Measurements from ENCODE around the gene NPB.

The NPB gene

DNA sequence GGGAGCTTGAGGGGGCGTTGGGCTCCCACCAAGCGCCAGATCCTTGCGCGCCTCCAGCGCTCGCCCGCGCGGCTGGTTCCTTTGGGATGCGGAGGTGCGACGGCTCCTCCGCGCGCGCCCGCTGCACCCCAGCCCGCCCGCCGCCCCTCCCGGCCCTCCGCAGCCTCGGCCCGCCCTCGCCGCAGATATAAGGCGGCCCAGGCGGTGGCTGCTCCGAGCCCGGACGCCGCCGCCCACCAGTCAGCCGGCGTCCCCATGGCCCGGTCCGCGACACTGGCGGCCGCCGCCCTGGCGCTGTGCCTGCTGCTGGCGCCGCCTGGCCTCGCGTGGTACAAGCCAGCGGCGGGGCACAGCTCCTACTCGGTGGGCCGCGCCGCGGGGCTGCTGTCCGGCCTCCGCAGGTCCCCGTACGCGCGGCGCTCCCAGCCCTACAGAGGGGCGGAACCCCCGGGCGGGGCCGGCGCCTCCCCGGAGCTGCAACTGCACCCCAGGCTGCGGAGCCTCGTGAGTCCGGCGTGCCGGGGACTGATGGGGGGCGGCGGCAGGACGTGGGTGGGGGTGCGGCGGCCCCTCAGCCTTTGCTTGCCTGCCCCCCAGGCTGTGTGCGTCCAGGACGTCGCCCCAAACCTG lies at the start of gene NPB:
Gene NPB, plus strand, starts transcription at position 216 of the 630 bp plus-strand sequence. Its CDS starts 40 bp downstream, at position 256.
- DNase-seq (ENCODE audit: low spot score) = no peak

DNA sequence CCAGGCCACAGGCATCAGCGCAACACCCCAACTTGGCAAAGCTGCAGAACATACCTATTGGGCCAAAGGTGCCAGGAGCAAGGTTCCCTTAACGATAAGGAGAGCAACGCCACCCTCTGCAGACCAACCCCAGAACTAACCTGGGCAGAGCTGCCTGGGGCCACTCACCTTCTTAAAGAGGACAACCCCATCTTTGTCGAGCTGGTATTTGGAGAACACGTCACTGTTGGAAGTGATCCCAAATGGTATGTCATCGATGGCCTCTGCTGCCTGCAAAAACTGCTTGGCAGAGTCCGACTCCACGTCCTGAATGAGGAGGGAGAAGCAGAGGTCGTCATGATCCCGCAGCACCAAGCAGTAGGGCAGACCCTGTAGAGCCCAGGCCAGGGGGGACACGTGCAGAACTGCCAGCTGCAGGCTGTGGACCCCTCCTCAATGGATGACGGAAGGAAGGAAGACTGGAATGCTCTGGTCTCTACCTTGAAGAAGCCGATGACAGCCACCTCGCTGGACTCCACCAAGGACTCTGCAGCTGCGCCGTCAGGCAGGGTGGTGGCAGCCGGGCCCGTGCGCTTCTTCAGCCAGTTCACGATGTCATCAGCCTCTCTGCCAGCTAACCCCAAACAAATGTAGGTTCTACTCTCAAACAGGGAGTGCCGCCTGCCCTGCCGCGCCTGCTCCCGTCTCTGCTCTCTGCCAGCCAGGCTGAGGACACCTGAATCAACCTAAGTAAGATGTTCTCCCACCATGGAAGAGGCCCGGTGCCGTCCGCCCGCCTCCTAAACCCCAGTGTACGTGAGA lies 46.9 kb upstream of the NPB start:
- DNase-seq (ENCODE audit: low spot score) = no peak

DNA sequence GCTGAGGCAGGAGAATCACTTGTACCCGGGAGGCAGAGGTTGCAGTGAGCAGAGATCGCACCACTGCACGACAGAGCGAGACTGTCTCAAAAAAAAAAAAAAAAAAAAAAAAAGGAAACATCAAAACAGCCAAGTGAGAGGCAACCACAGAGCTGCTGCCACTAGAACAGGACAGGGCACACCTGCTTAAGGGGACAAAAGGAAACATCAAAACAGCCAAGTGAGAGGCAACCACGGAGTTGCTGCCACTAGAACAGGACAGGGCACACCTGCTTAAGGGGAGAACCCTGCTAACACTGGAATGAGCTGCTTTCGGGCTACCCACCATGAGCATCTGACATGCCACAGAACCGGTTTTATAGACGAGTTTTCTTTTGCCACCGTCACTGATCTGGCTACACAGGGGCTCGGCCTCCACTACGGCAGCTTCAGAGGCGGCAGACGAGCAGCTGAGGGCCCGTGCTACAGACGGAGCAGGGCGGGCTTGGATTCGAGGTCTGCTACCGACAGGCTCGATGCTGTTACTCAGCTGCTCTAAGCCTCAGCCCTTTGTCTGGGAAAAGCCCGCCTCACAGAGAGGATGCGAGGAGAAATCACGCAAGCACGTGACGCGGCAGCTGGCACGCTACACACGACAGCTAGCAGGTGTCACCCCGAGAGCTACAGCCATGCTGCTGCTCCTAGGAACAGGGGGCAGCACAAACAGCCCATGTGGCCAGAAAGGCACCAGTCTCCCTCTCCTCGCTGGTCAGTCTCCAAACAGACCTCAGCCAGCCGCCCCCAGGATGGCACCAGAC lies 43.7 kb upstream of the NPB start:
- DNase-seq (ENCODE audit: low spot score) = no peak

DNA sequence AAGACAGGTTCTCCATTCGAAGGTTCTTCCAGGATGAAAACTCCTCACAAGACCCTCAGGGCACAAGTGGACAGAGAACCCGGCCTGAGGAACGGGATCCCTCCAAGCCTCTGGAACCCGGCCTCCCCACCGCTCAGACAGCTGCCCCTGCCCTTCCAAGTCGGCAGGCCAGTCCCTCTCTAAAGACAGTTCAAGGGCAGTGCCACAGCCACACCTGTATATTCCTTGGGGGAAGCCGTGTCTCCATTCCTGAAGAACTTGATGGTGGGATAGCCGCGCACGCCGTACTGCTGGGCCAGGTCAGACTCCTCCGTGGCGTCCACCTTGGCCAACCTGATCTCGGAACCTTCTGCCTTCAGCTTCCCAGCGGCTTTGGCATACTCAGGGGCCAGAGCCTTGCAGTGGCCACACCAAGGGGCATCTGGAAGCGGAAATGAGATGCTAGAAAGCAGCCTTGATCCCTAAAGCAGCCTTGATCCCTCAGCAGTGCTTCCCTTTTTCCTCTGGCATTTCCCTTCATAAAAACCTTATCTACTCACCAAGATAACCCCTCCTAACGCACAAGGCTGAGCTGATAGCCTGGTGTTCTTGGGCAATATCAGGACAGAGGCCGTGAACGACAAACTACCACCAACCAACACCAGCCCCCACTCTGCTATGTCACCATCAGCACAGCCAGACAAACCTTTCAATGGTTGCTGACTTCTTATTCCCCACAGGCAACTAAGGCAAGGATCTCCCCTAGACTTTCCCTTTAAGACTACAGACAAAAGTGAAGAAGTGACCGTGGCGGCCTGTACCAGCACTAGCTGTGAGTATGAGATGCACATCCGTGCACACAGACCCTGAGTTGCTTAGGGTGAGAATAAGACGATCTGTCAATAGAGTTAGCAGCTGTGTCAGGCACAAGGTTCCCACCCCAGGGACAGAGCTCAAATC lies 42.8 kb upstream of the NPB start:
- no peak for DNase-seq (ENCODE audit: low spot score)

DNA sequence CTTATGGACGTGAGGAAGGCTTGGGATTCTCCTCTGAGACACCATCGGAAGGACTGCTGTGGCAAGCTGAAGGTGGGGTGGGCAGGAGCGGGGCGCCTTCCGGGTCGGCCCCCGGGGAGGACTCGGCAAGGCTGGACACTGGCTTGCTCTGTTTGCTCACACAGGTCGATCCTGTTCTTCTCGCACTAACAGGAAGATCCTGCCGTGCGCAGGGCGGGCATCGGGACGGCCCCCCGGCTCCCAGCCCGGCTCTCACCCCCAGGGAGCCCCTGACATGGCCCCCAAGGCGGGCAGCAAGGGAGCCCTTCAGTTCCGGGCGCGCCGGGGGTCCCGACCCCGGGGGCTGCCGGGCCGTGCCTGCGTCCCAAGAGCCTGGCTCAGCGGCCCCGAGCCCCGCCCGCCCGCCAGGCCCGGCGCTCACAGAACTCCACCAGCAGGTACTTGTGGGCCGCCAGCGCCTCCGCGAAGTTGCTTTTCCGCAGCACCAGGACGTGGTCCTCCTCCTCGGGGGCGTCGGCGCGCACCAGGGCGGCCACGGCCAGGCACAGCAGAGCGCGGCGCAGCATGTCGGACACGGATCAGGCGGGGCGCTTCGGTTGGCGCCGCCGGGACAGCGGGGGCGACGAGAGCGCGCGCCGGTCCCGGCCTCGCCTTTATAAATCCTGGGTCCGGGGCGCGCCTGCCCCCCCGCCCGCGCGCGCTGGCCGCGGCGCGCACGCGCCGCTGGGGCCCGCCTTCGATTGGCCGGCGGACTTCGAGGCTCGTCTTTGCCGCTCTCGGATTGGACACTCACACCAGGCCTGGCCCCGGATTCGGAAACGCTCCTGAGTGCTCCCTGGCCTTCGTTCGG lies 41.9 kb upstream of the NPB start, which contains the start of gene P4HB:
Gene P4HB, minus strand, starts transcription at position 630 of the 850 bp plus-strand sequence. Its CDS starts 64 bp downstream, at position 566.
- no peak for DNase-seq (ENCODE audit: low spot score)

DNA sequence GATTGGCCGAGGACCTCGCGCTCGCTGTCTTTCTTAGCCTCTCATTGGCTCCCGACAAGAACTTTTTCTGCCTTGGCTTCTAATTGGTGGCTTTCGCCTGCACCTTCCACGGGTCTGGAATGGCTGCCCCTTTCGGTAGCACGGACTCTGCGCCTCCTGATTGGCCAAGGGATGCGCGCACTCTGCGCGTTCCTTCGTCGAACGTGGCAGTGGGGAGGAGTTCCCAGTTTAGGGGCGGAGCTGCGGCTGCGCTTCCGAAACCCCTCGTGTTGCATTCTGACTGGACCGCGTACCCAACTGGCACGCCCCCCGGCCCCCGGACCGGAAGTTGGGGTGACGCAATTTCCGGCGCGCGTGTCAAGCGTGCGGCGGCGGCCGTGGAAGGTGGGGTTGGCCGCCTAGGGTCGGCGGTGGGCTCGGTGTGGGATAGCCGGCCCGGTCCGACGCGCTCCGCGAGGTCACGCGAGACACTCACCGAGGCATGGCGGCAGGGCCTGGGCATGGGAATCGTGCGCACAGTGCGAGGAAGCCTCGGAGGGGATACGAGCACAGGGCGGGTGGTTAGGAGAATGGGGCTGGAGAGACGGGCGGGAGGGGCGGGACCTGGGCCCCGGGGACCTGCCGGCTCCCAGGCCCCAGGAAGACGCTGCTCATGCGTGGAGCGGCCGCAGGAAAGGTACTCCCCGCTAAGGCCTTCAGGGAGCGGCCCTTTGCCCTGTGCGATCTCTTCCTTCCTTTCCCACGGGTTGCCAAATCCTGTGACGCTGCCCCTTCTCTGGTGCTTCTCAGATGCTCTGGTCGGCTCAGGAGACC lies 41.1 kb upstream of the NPB start:
- peak; percentile 99 for DNase-seq (ENCODE audit: low spot score)

DNA sequence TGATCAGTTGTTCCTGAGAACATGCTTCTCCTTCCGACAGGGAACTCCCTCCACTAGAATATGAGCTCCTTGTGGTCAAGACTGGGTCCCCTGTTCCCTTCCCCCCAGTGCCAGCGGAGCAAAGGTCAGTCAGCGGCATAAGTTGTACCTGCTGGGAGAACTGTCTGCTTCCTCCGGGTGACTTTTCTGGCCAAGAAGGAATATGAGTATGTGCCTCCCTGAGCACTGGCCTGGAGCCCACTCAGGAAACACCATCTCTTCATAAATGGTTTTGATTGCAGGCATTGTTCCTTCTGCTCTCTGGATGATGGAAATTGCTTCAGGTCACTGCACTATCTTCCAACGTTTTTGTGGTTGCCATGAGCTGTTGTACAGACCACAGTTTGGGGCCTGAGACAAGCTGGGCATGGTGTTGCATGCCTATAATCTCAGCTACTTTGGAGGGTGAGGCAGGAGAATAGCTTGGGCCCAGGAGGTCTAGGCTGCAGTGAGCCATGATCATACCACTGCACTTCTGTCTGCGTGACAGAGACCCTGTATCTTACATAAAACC lies 38.8 kb upstream of the NPB start:
- no peak for DNase-seq (ENCODE audit: low spot score)

DNA sequence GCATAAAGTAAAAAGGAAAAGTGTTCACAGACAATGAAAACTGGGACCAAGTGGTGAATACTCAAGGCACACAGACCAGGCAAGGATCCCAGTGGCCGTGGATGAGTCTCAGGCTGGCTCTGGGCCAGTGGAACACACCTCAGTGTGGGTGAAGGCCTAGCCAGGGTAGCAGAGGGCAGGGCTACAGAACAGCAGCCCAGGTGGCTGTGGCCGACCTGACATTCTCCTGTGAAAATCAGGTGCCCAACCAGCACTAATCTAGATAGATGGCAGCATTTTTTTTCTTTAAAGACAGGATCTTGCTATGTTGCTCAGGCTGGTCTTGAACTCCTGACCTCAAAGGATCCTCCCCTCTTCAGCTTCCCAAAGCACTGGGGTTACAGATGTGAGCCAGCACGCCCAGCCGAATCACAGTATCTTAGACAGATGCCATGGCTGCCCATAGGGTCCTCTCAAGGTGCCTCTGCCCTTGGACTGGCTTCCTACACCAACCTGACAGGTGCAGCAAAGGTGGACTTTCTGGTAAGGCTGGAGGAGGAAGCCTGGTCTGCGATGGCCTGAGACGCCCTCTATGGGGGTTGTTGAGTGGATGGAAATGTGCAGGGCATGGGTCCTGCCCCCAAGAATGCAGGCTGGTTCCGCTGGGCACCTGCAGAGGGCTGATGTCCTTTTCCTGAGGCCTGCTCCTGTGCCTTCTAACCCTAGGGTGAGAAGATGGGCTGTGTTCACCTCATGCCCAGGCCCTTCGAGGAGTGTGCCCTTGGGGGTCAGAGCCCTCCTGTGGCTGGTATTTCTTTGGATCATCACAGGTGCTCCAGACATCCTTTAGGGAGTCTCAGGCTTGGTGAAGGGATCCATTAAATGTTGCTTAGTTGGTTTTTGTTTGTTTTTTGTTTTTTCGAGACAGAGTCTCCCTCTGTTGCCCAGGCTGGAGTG lies 37.9 kb upstream of the NPB start:
- DNase-seq (ENCODE audit: low spot score) = no peak

DNA sequence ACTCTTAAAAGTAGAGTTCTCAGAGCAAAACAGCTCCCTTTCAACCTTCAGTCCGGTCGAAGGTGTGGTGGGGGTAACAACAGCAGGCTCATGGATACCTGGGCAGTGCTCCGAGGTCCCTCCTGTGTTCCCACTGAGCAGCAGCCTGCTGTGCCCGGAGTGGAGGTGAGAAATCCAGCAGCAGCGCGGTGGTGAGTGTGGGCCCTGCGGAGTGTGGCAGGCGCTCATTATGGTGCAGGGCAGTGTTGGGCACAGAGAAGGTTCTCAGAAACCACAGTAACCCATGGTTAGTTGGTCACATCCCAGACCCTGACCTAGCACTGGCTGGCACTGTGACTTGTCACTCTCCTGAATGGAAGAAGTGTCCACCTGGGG lies 36.7 kb upstream of the NPB start:
- no peak for DNase-seq (ENCODE audit: low spot score)

DNA sequence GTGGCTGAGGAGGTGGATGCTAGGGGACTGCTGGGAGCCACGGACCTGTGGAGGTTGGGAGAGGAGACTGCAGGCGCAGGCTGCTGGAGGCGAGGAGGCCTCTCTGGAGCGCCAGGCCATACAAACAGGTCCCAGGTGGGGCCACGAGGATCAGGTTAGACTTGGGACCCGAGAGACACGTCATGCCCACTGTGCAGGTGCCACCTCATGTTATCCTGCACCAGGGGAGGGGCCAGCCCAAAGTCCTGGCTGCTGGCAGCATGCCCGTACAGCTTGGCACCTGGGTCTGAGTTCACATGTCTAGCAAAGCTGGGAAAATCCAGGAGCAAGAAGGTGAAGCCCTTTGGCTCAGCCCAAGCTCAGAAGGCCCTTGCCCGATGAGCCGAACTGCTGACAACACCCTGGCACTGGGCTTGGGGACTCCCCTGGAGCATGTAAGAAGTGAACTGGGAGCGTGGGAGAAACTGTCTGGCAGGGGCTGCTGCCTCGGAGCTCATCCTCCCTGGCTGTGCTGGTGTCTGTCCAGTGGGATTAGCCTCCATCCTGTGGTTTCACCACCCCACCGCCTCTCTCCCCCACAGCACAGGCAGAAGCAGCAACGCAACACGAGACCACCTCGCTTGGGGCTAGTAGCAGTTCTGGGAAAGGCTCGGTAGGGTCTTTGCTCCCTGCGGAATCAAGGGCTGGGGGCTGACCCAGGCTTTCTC lies 36.2 kb upstream of the NPB start:
- no peak for DNase-seq (ENCODE audit: low spot score)

DNA sequence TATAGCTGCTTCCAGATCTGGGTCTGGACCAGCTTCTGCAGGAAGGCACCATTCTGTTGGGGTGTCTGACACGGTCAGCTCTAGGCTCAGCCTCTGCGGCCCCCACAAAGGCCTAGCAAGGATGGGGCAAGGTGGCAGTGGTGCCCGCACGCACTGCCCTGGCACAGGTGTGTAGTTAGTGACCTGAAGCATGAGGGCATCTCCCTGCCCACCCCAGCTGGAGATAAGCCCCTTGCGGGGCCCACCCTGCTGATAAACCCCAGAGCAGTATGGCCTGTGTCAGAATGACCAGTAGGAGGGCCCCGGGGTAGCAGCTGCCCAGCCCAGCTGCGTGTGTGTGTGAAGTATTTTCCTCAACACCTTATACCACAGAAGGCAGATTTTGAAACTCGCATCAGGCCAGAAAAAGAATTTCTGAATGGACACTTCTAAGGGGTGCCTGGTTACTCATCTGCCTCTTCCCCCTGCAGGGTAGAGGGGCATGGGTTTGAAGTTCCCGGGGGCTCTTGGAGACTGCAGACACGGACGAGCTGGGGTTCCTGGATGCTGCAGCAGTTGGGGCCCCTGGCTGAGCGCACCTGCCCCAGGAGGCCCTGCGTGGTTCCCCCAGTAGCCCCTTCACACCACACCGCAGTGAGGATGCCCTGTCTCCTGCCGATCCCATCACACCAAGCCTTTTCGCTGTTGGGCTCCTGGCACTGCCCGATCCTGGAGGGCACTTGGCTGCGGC lies 35.4 kb upstream of the NPB start:
- no peak for DNase-seq (ENCODE audit: low spot score)

DNA sequence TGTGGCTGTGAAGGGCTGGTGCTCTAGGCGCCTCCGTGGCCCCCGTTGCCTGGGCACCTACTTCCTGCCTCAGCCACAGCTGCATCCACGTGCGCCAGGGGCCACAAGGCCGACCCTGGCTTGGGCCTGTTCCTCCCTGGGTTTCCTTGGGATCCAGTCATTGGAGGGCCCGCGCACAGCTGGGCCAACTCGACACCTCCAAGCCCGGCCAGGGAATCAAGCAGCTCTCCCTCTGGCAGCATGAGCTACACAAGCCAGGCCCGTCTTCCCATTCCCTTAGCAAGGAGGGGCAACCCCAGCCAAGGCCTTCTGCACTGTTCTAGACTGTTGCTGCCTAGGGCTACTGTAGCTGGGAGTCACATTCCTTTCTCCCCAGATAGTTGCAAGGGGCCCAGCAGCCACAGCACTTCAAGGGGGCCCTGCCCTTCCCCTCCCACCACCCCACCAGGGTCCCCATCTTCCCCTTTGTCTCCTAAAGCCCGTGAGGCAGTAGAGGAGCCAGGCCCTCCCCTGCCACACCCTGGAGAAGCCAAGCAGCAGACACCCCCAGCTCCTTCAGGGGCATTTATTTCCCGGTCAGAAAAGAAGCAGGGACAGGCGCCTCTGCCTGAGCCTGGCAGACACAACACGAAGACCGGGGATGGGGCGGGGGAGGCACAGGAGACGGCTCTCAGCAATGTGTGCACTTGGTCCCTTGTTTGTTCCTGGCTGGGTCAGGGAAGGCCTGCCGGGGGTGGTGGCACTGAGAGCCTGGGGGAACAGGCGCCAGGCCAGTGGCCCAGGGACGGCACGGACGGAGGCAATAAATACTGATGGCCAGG lies 34.7 kb upstream of the NPB start:
- DNase-seq (ENCODE audit: low spot score) = no peak

DNA sequence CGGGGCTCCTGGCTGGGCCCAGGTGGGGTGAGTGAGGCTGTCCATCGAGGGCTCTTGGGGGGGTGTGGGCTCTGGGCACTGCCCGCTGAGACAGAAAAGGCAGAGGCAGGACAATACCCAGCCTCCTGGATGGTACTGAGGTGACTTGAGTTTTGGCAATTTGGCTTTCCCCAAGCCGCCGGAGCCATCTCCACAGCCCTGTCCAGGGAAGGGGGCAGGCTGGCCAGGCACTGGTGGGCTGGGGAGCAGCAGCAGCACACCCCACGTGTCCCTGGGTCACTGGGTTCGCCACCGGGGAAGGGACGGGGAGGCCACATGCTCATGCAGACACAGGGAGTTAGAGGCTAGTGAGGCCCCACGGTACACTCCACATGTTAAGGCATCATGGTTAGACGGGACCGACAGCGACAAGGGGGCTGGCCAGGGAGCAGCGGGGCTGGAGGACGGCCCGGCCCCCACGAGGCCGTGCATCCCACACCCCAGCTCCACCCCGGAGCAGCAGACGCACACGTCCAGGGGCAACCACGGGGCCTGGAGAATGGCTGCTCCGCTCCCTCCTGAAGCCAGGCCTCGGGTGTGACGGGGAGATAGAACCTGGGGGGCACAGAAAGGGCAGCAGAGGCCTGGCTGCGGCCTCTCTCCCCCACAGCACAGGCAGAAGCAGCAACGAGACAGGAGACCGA lies 33.9 kb upstream of the NPB start:
- no peak for DNase-seq (ENCODE audit: low spot score)

DNA sequence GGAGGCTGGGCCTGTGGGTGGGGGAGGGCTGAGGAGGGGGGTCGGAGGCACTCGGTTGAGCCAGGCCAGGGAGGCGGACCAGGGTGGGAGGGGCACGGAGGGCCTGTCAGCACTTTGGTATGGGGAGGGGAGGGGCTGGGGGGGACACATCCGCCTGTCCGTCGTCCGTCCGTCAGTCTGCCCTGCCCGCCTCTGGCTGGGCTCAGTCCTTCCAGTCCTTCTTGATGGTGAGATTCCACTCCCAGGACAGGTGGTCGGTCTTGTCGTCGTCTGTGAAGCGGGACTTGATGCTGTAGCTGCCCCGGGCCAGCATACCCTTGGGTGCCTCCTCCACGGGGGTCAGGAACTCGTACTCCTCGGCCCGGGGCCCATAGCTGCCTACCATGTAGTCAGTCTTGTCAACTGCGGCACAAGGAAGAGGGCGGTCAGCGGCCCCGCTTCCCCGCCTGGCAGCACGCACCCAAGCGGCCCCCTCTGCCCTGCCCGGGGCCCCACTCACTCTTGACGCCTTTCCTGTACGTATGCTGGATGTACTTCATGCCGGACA lies 33.3 kb upstream of the NPB start:
- peak; percentile 71 for DNase-seq (ENCODE audit: low spot score)
